Prostate gland (tissue), 1 donor: ENCODE data around the gene TSNAX.

Experiments used
- POLR2A ChIP-seq: fragments of 450-650 bp; IDR thresholded peaks from one replicate; pipeline ENCODE4 v1.6.1; 2016; ENCODE audit warnings: antibody characterized with exemption, mild to moderate bottlenecking
- POLR2AphosphoS5 ChIP-seq: sonication (generic); formaldehyde crosslinking; IDR thresholded peaks from one replicate; pipeline ENCODE4 v1.6.1; 2017; ENCODE audit warnings: antibody characterized with exemption

DNA sequence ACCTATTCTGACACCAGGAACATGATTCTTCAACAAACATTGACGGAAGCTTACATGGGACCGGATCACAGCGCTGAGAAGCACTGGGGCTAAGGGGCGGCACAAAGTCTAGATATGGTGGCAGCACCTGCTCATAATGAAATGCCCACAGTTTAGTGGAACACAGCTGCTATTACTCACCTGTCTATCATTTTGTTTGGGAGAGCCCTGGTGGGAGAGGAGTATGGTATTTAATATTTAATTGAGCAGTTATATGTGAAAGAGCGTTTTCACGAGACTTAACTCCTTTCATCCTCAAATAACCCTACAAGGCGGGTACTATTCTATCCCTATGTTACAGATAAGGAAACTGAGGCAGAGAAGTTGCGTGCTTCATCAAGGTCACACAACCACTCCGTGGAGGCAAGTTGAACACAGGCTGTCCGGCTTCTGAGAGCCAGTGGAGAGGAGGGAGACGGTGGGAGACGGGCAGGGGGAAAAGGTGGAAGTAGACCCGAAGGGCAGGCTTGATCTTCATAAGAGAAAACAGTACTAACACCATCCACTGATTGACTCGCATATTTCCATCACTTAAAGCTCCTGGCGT lies 790 bp upstream of the TSNAX start:
- TF ChIP-seq POLR2AphosphoS5 (no peak), POLR2A (no peak)
